H9 (cell line): ENCODE data around the gene MRTFA. TPM values are rescaled to one million over a fixed set of nuclear protein-coding genes. Genes with fewer than 3 reads are reported as not detected.

Experiments
- DNase-seq: peaks from one replicate; pipeline ENCODE4 v3.0.0-alpha.2; 2017
- H2AFZ ChIP-seq: one replicate; pipeline ENCODE4 v1.6.1; 2013; ENCODE audit warnings: mild to moderate bottlenecking, low read length, control low read depth, moderate library complexity
- H2AK5ac ChIP-seq: 2 replicates; pipeline ENCODE4 v1.6.1; 2013; ENCODE audit warnings: low read length, control low read depth, mixed read lengths; ENCODE audit not compliant: insufficient read length
- H2BK120ac ChIP-seq: one replicate; pipeline ENCODE4 v1.6.1; 2013; ENCODE audit warnings: low read depth, mild to moderate bottlenecking, low read length, control low read depth, inconsistent platforms; ENCODE audit not compliant: poor library complexity, severe bottlenecking
- H2BK12ac ChIP-seq: 2 replicates; pipeline ENCODE4 v1.6.1; 2013; ENCODE audit warnings: low read length, control low read depth, mixed read lengths, low read depth; ENCODE audit not compliant: insufficient read length
- H2BK15ac ChIP-seq: 2 replicates; pipeline ENCODE4 v1.6.1; 2013; ENCODE audit warnings: low read depth, low read length, control low read depth
- H2BK20ac ChIP-seq: one replicate; pipeline ENCODE4 v1.6.1; 2013; ENCODE audit warnings: low read depth, mild to moderate bottlenecking, low read length, control low read depth, inconsistent platforms; ENCODE audit not compliant: poor library complexity, severe bottlenecking
- H2BK5ac ChIP-seq: 2 replicates; pipeline ENCODE4 v1.6.1; 2013; ENCODE audit warnings: low read length, control low read depth, mixed read lengths; ENCODE audit not compliant: insufficient read length
- H3K14ac ChIP-seq: 2 replicates; pipeline ENCODE4 v1.6.1; 2013; ENCODE audit warnings: low read length, control low read depth; ENCODE audit not compliant: insufficient read depth
- H3K18ac ChIP-seq: 2 replicates; pipeline ENCODE4 v1.6.1; 2013; ENCODE audit warnings: low read depth, mild to moderate bottlenecking, mixed read lengths, low read length, control low read depth; ENCODE audit not compliant: insufficient read length
- H3K23ac ChIP-seq: 2 replicates; pipeline ENCODE4 v1.6.1; 2013; ENCODE audit warnings: low read length, control low read depth, mixed read lengths, low read depth; ENCODE audit not compliant: insufficient read length
- H3K23me2 ChIP-seq: 2 replicates; pipeline ENCODE4 v1.6.1; 2013; ENCODE audit warnings: low read depth, mild to moderate bottlenecking, mixed read lengths, low read length, control low read depth; ENCODE audit not compliant: insufficient read length, poor library complexity, severe bottlenecking
- H3K27ac ChIP-seq: 2 replicates; pipeline ENCODE4 v1.5.1; 2013; ENCODE audit warnings: low read length, control low read depth, mixed read lengths, low read depth; ENCODE audit not compliant: insufficient read length
- H3K27me3 ChIP-seq: 2 replicates; pipeline ENCODE4 v1.6.1; 2013; ENCODE audit warnings: low read length, control low read depth, inconsistent platforms; ENCODE audit not compliant: insufficient read depth
- H3K4ac ChIP-seq: 2 replicates; pipeline ENCODE4 v1.6.1; 2013; ENCODE audit warnings: low read depth, mild to moderate bottlenecking, control low read depth, inconsistent platforms, low read length, moderate library complexity
- H3K4me1 ChIP-seq: 2 replicates; pipeline ENCODE4 v1.6.1; 2013; ENCODE audit warnings: low read length, control low read depth, inconsistent platforms; ENCODE audit not compliant: insufficient read depth
- H3K4me2 ChIP-seq: 2 replicates; pipeline ENCODE4 v1.6.1; 2013; ENCODE audit warnings: low read length, control low read depth, mixed read lengths; ENCODE audit not compliant: insufficient read length, insufficient read depth
- H3K56ac ChIP-seq: 2 replicates; pipeline ENCODE4 v1.6.1; 2013; ENCODE audit warnings: low read depth, mild to moderate bottlenecking, mixed read lengths, low read length, control low read depth; ENCODE audit not compliant: insufficient read length
- H3K79me1 ChIP-seq: 2 replicates; pipeline ENCODE4 v1.6.1; 2013; ENCODE audit warnings: low read depth, mild to moderate bottlenecking, moderate library complexity, low read length, control low read depth, inconsistent platforms; ENCODE audit not compliant: insufficient read depth, poor library complexity, severe bottlenecking
- H3K79me2 ChIP-seq: 2 replicates; pipeline ENCODE4 v1.6.1; 2013; ENCODE audit warnings: low read length, control low read depth, inconsistent platforms; ENCODE audit not compliant: insufficient read depth
- H3K9ac ChIP-seq: 2 replicates; pipeline ENCODE4 v1.6.1; 2013; ENCODE audit warnings: low read length, control low read depth, mixed read lengths; ENCODE audit not compliant: insufficient read length; ENCODE audit errors: extremely low read depth
- H3K9me3 ChIP-seq: one replicate; pipeline ENCODE4 v1.6.1; 2013; ENCODE audit warnings: low read depth, low read length, inconsistent platforms; ENCODE audit not compliant: control insufficient read depth
- H3T11ph ChIP-seq: one replicate; pipeline ENCODE4 v1.6.1; 2013; ENCODE audit warnings: mild to moderate bottlenecking, low read length, control low read depth, inconsistent platforms
- H4K20me1 ChIP-seq: one replicate; pipeline ENCODE4 v1.6.1; 2013; ENCODE audit not compliant: control insufficient read depth, insufficient read length, insufficient read depth
- H4K5ac ChIP-seq: 2 replicates; pipeline ENCODE4 v1.6.1; 2013; ENCODE audit warnings: low read depth, mild to moderate bottlenecking, mixed read lengths, low read length, control low read depth; ENCODE audit not compliant: insufficient read length
- H4K8ac ChIP-seq: replicated peaks from 2 replicates; pipeline ENCODE4 v1.6.1; 2013; ENCODE audit warnings: low read length, control low read depth, mixed read lengths, low read depth; ENCODE audit not compliant: insufficient read length
- H4K91ac ChIP-seq: 2 replicates; pipeline ENCODE4 v1.6.1; 2013; ENCODE audit warnings: low read depth, mild to moderate bottlenecking, moderate library complexity, mixed read lengths, low read length, control low read depth; ENCODE audit not compliant: insufficient read length
- H3K27ac Mint-ChIP-seq, 3 experiments: 2 replicates in 2 of 3; 3 replicates in 1 of 3; pipeline ENCODE4 v1.8.0; 2020 to 2021; ENCODE audit warnings: mixed read lengths in 3 of 3, mild to moderate bottlenecking in 1 of 3, moderate library complexity in 1 of 3
- H3K27me3 Mint-ChIP-seq: 2 replicates; pipeline ENCODE4 v1.8.0; 2021; ENCODE audit warnings: low read depth, mild to moderate bottlenecking, moderate library complexity, mixed read lengths
- H3K36me3 Mint-ChIP-seq, 3 experiments: 2 replicates in 2 of 3; 3 replicates in 1 of 3; pipeline ENCODE4 v1.8.0; 2020 to 2021; ENCODE audit warnings: low read depth in 3 of 3, mixed read lengths in 3 of 3; ENCODE audit not compliant: insufficient read depth in 1 of 3
- H3K4me1 Mint-ChIP-seq, 2 experiments: 2 replicates each; pipeline ENCODE4 v1.8.0; 2020; ENCODE audit warnings: mixed read lengths in 2 of 2
- H3K4me3 Mint-ChIP-seq, 2 experiments: 2 replicates in 1 of 2; 3 replicates in 1 of 2; pipeline ENCODE4 v1.8.0; 2020 to 2021; ENCODE audit warnings: mild to moderate bottlenecking in 2 of 2, mixed read lengths in 2 of 2, moderate library complexity in 1 of 2
- H3K9me3 Mint-ChIP-seq, 2 experiments: 2 replicates in 1 of 2; 3 replicates in 1 of 2; pipeline ENCODE4 v1.8.0; 2020; ENCODE audit warnings: mild to moderate bottlenecking in 2 of 2, mixed read lengths in 2 of 2, moderate library complexity in 1 of 2
- WGBS: extraction: QIAGEN DNeasy Blood & Tissue Kit; methylation state at CpG from one replicate; pipeline ENCODE4 v1.1.7; 2013; ENCODE audit warnings: missing lambda C conversion rate, low lambda C conversion rate, mixed read lengths; ENCODE audit not compliant: insufficient read length; ENCODE audit errors: extremely low coverage; 5-methylcytosine and 5-hydroxymethylcytosine counted together
- total RNA-seq: library from RNA; stranded (reverse); gene quantifications from 2 replicates; pipeline ENCODE4 v1.2.1, GENCODE V29; 2021
- TF ChIP-seq, protein P1 (sequence below): fragments of 200-600 bp; sonication (generic); conservative IDR thresholded peaks from 3 replicates; pipeline ENCODE4 v1.8.0; 2021; ENCODE audit warnings: antibody characterized with exemption, mild to moderate bottlenecking

MRTFA gene
- total RNA-seq, 1 experiment from 2014 or later = 38.1 TPM

DNA sequence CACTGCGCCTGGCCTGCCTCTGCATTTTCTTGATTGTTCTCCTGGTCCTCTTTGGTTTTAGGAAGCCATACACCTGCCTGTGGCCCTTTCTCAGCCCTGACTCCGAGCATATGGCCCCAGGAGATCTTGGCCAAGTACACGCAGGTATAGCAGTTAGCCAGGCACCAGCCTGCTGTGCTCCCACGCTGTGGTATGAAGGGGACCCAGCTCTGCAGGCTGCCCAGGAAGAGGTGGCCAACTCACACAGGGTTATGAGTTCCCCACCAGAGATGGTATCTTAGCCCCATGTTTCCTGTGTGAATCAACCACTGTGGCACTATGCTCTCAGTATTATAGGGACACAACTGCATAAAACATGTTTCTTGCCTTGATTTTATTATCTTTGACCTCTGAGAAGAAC, 235.0 kb downstream of the MRTFA start:
- no peak overlapping the region for H3K23ac ChIP-seq
- H3K4ac ChIP-seq = no peak overlapping the region
- H3K79me2 ChIP-seq = no peaks in the 10 kb centered on the region
- no peak overlapping the region for H3K56ac ChIP-seq
- H2BK20ac ChIP-seq = no peak overlapping the region
- no peak overlapping the region for H3K18ac ChIP-seq
- no peaks in the 10 kb centered on the region for H3K23me2 ChIP-seq
- H3K9ac ChIP-seq = no peak overlapping the region
- Mint-ChIP-seq H3K4me1 (peaks cover 10 to 15% of the 10 kb centered on the region in 2 experiments), H3K9me3 (no peaks in the 10 kb centered on the region), H3K4me3 (no peak overlapping the region), H3K36me3 (peaks cover 17 to 49% (median 46%) of the 10 kb centered on the region in 3 experiments), H3K27ac (no peak overlapping the region), H3K27me3 (no peaks in the 10 kb centered on the region; the same call in 1 of the 2 replicates)
- no peak for DNase-seq
- no peak overlapping the region for H2AK5ac ChIP-seq
- no peaks in the 10 kb centered on the region for H3K79me1 ChIP-seq
- no peak overlapping the region for H3K27ac ChIP-seq
- H3K4me2 ChIP-seq = no peak overlapping the region
- no peak overlapping the region for H4K8ac ChIP-seq
- TF ChIP-seq, protein P1, sequence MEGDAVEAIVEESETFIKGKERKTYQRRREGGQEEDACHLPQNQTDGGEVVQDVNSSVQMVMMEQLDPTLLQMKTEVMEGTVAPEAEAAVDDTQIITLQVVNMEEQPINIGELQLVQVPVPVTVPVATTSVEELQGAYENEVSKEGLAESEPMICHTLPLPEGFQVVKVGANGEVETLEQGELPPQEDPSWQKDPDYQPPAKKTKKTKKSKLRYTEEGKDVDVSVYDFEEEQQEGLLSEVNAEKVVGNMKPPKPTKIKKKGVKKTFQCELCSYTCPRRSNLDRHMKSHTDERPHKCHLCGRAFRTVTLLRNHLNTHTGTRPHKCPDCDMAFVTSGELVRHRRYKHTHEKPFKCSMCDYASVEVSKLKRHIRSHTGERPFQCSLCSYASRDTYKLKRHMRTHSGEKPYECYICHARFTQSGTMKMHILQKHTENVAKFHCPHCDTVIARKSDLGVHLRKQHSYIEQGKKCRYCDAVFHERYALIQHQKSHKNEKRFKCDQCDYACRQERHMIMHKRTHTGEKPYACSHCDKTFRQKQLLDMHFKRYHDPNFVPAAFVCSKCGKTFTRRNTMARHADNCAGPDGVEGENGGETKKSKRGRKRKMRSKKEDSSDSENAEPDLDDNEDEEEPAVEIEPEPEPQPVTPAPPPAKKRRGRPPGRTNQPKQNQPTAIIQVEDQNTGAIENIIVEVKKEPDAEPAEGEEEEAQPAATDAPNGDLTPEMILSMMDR = no peak
- H4K5ac ChIP-seq = no peak overlapping the region
- H2BK15ac ChIP-seq = no peak overlapping the region
- H3K4me1 ChIP-seq = no peaks in the 10 kb centered on the region; the same call in 1 of the 2 replicates
- WGBS = no CpG with 5 or more reads among the region's 4 CpGs
- no peak overlapping the region for H2BK5ac ChIP-seq
- no peak overlapping the region for H4K91ac ChIP-seq
- no peaks in the 10 kb centered on the region for H3K9me3 ChIP-seq
- no peak overlapping the region for H3T11ph ChIP-seq
- H3K27me3 ChIP-seq = no peaks in the 10 kb centered on the region
- no peak overlapping the region for H3K14ac ChIP-seq
- H2BK120ac ChIP-seq = no peak overlapping the region
- H2BK12ac ChIP-seq = no peak overlapping the region
- no peak overlapping the region for H2AFZ ChIP-seq
- peaks cover 2% of the 10 kb centered on the region for H4K20me1 ChIP-seq
